ENCODE measurements around the gene SIRPA.

SIRPA gene

DNA sequence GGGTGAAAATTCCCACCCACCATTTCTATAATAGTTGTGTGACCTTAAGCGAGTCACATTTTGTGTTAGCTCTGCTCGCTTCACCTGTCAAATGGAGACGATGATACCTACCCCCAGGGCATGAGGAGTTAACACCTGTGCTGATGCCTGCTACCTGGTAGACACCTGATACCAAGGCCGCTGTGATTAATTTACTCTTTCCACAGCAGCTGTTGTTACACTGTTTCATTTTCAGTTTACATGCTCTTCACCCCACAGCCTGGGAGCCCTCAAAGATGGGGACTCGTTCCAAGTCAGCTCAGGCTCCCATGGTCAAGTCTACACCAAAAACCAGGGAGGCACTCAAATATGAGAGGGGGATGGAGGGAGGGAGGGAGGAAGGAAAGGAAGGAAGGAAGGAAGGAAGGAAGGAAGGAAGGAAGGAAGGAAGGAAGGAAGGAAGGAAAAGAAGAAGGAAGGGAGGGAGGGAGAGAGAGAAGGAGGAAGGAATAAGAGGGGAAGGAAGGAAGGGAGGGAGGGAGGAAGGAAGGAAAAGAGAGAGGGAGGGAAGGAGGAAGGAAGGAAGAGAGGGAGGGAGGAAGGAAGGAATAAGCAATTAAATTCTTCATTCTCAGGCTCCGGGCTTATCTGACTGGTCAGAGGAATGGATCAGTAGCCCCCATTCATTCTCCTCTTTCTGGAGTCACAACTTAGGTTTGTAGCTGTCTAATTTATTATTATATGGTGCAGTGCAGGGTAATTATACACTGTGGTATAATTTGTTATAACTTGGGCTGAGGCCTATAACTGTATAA, 57.7 kb downstream of the SIRPA start:
- DNase-seq: no peak

DNA sequence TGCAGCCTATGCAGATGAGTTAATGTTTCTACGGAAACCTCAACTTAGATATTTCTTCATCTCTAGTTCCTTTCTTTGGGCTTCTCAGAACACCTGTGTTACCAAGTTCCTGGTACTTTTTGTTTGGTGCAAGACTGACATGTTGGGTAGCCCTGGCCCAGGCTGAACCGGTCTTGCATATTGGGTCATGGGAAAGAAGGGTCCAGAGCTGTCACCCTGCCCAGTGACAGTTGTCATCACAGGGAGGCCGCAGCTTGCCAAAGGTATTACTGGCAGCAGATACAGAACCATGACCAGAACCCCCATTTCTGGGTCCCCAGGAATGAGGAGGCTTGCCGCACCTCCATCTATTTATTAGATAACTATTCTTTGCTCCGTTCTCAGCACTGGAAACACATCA, 58.4 kb downstream of the SIRPA start:
- no peak for DNase-seq

GRCh38 chr20:1955217-1955616, 60.0 kb downstream of the SIRPA start:
- no peak for DNase-seq

GRCh38 chr20:1958426-1958825, 63.2 kb downstream of the SIRPA start:
- no peak for DNase-seq

- DNase-seq: no peak
Measured at GRCh38 chr20:1959156-1959555, 63.9 kb downstream of the SIRPA start.

- DNase-seq: no peak
Measured at GRCh38 chr20:1961374-1961773, 66.2 kb downstream of the SIRPA start.

- no peak for DNase-seq
Measured at GRCh38 chr20:1964061-1964460, 68.9 kb downstream of the SIRPA start.

DNA sequence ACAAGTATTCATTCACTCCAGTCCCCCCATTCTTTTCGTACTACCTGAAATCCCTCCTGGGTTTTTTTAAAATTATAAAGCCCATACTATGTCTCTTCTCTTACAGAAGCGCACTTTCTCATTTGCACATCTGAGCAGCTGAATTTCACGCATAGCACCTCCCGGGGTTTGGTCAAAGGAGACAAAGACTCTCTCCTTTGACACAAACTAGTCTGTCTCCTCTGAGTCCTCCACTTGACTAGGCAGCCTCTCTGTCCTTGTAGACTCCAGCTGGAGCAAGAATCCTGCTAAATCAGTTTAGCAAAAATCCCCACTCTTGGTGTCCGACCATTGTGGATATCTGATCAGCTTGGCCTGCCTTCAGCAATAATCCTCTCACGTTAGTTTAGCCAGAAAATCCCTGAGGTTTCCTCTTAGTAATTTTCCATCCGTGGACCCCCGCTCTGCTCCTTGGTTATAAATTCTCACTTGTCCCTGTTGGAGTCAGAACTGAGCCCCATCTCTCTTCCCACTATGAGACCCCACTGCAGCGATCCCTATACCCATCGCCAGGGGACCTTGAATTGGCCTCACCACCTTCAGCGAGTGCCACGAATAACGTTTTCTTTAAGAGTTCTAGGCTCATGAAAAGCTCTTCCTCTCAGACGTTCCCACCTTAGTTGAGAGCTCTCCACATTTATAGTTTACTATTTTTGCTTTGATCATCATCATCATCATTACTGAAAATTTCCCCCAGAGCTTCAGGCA, 69.6 kb downstream of the SIRPA start:
- no peak for DNase-seq

- peak; percentile 32 to 63 (median 54) for DNase-seq
Measured at GRCh38 chr20:1965520-1966351, 70.5 kb downstream of the SIRPA start.

DNA sequence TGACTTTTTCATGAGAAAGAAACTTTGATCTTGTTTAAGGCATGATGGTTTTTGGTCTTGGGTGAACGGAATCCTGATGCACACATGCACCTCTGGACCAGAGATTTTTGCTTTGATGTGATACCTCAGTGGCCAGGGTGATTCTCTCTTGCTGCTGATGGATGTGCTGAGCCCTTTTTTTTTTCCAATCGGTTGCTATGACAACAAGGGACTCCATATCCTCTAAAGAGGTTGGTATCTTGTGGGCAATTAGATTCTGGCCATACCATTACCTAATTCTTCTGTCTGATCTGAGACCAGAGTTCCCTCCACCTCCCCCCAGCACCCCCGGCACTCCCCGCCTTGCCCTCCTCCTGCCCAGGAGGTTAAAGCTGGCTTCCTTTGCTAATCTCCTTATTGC, 73.8 kb downstream of the SIRPA start:
- DNase-seq: no peak

GRCh38 chr20:1971893-1972586, 76.8 kb downstream of the SIRPA start:
- no peak for DNase-seq

DNA sequence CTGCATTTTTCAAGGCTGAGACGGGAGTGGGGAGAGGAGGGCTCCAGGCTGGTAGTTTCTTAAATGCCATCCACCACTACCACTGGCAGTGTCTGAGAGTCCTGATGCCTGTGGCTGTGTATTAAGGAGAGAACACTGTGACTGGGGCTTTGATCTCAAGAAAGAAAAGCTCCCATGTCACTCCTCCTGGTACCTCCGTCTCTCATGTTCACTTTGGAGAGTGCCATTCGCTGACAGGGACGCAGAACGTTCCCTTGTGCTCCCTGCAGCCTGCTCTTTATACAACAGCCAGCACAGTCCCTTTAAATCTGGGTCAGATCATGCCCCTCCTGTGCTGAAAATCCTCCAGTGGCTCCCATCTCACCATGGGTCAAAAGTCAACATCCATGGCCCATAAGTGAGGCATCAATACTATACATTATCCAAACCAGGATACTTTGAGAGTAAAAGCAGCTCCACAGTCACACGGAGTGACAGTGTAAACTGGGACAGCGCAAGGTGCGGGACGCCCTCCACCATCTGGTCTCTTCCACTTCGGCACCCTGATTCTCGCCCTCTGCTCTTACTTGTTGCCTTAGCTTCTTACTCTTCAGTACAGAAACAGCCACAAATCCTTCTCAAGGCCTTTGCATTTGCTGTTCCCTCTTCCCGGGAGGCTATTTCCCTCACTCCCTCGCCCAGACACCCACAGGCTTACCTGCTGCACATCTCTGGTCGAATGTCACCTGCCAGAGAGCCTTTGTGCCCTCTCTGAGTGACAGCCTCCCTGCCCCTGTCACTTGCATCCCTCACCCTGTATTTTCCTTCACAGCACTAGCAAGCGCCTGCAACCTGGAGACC, 78.6 kb downstream of the SIRPA start:
- no peak for DNase-seq

DNA sequence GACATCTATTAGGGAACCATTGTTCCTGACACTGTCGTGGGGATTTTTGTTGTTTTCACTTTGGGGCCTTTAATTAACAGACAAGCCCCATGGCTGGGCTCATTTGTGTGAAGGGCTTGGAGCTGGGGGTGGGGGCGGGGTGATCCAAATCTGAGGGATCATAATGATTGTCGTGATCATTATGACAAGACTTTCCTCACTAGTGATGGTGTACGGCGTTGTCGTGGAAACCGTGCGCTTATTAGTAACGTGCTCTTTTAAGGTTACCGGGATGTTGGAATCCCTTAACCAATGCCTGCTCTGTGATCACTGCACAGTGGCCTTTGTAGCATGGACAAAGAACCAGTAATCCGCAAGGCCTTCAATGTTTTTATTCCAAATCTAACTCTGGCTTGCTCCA, 80.1 kb downstream of the SIRPA start:
- no peak for DNase-seq

GRCh38 chr20:1979106-1979778, 84.0 kb downstream of the SIRPA start:
- no peak for DNase-seq

DNA sequence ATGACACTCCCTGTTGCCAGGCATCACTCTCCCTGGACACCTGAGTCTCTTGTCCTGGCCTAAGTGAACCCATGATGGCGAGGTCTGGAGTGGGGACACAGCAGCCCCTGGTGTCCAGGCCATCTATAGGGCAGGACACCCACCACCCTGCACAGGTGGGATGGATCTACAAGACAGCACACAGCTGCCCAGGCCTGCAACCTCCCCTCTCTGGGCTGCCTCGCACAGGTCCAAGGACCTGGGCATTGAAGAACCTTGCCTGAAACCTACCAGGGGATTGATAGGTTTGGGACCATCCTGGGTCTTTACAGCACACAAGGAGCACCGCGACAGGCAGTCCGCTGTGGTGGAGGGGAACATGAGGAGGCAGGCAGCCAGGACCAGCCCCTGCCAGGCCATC, 87.5 kb downstream of the SIRPA start:
- no peak for DNase-seq

DNA sequence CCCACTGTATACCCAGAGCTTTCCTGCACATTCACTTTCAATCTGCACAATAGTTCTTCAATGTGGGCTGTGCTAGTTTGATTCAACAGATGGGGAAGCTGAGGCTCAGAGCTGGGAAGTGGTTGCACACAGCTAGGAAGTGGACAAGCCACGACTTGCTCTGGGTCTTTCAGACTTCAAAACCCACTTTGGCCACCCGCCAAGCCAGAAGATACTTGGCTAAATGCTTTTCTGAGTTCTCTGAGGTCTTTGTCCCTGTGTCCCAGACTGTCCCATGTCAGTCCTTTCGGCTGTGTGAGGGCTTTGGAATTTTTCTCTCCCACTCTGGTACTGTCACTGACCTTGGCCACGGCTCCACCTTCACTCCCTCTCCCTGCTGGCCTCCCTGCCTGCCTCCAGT, 88.1 kb downstream of the SIRPA start:
- no peak for DNase-seq

GRCh38 chr20:1987826-1988225, 92.6 kb downstream of the SIRPA start:
- DNase-seq: no peak

All from T-helper 1 cell (primary cell).